ENCODE results near the gene LCE3C. TPM values are rescaled to one million over a fixed set of nuclear protein-coding genes. Genes with fewer than 3 reads are reported as not detected.

Gene LCE3C
- total RNA-seq, 1 experiment from 2014 or later = not detected

- Histone ChIP-seq H2BK12ac (ENCODE audit: insufficient read length, low read depth, low read length) (no peak overlapping the region), H2BK5ac (ENCODE audit: insufficient read length, low read length) (no peak overlapping the region), H3K9ac (ENCODE audit: extremely low read depth, insufficient read length, low read length) (no peak overlapping the region), H3K79me2 (ENCODE audit: insufficient read depth, low read length) (no peaks in the 10 kb centered on the region), H3K14ac (ENCODE audit: insufficient read depth, low read length) (no peak overlapping the region), H3T11ph (ENCODE audit: low read length) (no peak overlapping the region), H2AK5ac (ENCODE audit: insufficient read length, low read length) (no peak overlapping the region), H4K5ac (ENCODE audit: insufficient read length, low read depth, low read length) (no peak overlapping the region), H4K20me1 (ENCODE audit: control insufficient read depth, insufficient read depth, insufficient read length) (no peaks in the 10 kb centered on the region), H3K23me2 (ENCODE audit: insufficient read length, low read depth, low read length, poor library complexity, severe bottlenecking) (no peaks in the 10 kb centered on the region), H2BK15ac (ENCODE audit: low read depth, low read length) (no peak overlapping the region), H4K8ac (replicated peaks; ENCODE audit: insufficient read length, low read depth, low read length) (no peak overlapping the region), H4K91ac (ENCODE audit: insufficient read length, low read depth, low read length) (no peak overlapping the region), H3K4me1 (ENCODE audit: insufficient read depth, low read length) (no peaks in the 10 kb centered on the region), H3K23ac (ENCODE audit: insufficient read length, low read depth, low read length) (no peak overlapping the region), H2BK20ac (ENCODE audit: low read depth, low read length, poor library complexity, severe bottlenecking) (no peak overlapping the region), H2BK120ac (ENCODE audit: low read depth, low read length, poor library complexity, severe bottlenecking) (no peak overlapping the region), H3K56ac (ENCODE audit: insufficient read length, low read depth, low read length) (no peak overlapping the region), H3K18ac (ENCODE audit: insufficient read length, low read depth, low read length) (no peak overlapping the region), H2AFZ (ENCODE audit: low read length) (no peak overlapping the region), H3K4me2 (ENCODE audit: insufficient read depth, insufficient read length, low read length) (no peak overlapping the region), H3K4ac (ENCODE audit: low read depth, low read length) (no peak overlapping the region), H3K27me3 (ENCODE audit: insufficient read depth, low read length) (no peaks in the 10 kb centered on the region), H3K9me3 (ENCODE audit: control insufficient read depth, low read depth, low read length) (peaks cover 90% of the 10 kb centered on the region), H3K79me1 (ENCODE audit: insufficient read depth, low read depth, low read length, poor library complexity, severe bottlenecking) (no peaks in the 10 kb centered on the region), H3K27ac (ENCODE audit: insufficient read length, low read depth, low read length) (no peak overlapping the region)
- Mint-ChIP-seq H3K9me3 (peaks cover 92 to 94% of the 10 kb centered on the region in 2 experiments), H3K27me3 (ENCODE audit: low read depth) (no peaks in the 10 kb centered on the region; the same call in 1 of the 2 replicates), H3K36me3 (ENCODE audit: insufficient read depth in 1 of 3, low read depth in 3 of 3) (peaks cover 0 to 26% (median 13%) of the 10 kb centered on the region in 3 experiments; a peak in 5 of 7 replicates), H3K4me1 (no peaks in the 10 kb centered on the region), H3K27ac (no peak overlapping the region), H3K4me3 (no peak overlapping the region)
- DNase-seq = no peak
- TF ChIP-seq CTCF (conservative IDR thresholded peaks at IDR 0.05) = no peak
- no CpG with 5 or more reads among the region's 3 CpGs for WGBS (ENCODE audit: extremely low coverage, insufficient read length, low lambda C conversion rate)
Measured at GRCh38 chr1:152645146-152645545, 45.1 kb downstream of the LCE3C start.
